Measurements from ENCODE around the gene SNX32.

Gene SNX32

GRCh38 chr11:65857853-65858680, 24.3 kb downstream of the SNX32 start, which contains the start of gene CFL1:
TSS of gene CFL1 (minus strand) at chr11:65858180. CDS start at chr11:65858099, 81 bp downstream.
- peak; percentile 99 for DNase-seq

DNA sequence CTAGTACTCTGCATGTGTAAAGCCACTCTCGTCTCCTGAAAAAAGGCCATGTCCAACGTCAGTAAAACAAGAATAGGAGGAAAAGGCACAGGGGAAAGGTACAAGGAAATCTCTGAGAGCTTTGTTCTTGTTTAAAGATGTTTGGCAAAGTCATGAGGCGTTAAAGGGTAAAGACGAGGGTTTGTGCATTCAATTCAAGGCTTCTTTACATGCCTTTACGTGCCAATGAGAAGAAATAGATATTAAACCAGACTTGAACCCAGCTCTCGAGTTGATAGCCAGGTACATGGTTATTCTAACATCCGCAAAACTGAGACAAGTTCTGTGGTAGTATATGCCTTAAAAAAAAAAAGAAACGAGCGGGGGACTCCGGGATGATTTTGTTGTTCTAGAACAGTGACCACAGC, 24.9 kb downstream of the SNX32 start:
- no peak for DNase-seq

- DNase-seq = peak; percentile 100
Measured at GRCh38 chr11:65859095-65859811, 25.5 kb downstream of the SNX32 start.

DNA sequence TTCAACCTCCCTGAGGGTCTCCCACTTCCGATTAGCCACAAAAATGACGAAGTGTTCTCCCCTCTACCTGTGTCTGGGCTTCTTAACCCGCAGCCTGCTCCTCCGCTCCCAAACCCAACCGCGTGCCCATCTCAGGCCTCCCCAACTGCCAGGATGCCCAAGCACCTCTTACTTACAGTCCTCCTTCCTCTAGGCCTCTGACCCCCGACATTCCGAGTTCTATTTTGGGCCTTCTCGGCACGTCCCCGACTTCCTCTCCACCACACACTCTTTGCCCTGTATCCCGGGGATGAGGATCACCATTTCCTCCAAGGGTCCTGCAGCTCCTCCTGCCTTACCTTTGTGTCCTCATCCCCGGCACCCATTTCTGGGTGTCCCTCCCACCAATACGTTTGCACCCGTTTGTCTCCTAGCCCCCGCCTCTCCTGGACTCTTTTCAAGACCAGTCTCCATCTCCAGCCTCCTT, 26.1 kb downstream of the SNX32 start:
- no peak for DNase-seq

DNA sequence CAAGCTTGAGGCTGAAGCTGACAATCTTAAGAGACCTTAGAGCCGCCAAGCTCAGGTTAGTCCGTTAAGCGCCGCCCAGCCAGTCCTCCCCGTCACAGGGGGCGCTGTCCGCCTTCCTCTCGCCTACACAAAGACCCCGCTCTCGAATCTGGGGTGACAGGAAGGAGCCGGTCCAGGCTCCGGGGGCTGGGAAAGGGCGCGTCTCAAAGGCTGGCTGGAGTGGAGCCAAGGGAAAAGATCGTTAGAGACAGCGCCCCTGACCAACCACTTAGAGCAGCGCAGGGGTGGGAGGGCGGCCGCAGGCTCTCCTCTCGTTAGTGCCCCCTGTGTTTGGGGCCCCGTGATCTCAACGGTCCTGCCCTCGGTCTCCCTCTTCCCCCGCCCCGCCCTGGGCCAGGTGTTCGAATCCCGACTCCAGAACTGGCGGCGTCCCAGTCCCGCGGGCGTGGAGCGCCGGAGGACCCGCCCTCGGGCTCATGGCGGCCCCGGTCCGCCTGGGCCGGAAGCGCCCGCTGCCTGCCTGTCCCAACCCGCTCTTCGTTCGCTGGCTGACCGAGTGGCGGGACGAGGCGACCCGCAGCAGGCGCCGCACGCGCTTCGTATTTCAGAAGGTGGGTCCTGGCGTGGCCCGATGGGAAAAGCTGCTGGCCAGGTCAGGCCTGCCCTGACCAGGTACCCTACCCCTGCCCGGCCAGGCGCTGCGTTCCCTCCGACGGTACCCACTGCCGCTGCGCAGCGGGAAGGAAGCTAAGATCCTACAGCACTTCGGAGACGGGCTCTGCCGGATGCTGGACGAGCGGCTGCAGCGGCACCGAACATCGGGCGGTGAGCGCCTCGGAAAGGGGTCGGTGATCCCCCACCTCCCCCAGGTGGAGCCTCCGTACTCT, 26.8 kb downstream of the SNX32 start, which contains the start of gene MUS81:
Gene MUS81 (plus strand): TSS at position 156 of the 887 bp plus-strand sequence. CDS start 321 bp downstream, at position 477.
- DNase-seq = peak; percentile 99

DNA sequence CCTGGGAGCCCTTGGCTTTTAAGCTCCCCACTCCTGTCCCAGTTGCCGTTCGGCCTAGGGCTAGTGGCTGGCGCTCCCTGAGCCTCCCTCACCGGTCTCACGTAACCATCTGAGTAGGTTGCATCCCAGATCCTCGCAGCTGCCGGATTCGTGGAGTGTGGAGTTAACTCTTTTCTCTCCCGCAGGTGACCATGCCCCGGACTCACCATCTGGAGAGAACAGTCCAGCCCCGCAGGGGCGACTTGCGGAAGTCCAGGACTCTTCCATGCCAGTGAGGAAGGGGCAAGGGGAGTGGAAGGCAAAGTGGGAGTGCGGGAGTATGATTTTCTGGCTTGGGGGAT, 27.4 kb downstream of the SNX32 start:
- no peak for DNase-seq

- no peak for DNase-seq
Measured at GRCh38 chr11:65861533-65862183, 27.9 kb downstream of the SNX32 start.

GRCh38 chr11:65862191-65862735, 28.5 kb downstream of the SNX32 start:
- no peak for DNase-seq

GRCh38 chr11:65862941-65863888, 29.5 kb downstream of the SNX32 start:
- no peak for DNase-seq

- DNase-seq = no peak
Measured at GRCh38 chr11:65863889-65864705, 30.3 kb downstream of the SNX32 start.

GRCh38 chr11:65864706-65865471, 31.1 kb downstream of the SNX32 start:
- DNase-seq = no peak

DNA sequence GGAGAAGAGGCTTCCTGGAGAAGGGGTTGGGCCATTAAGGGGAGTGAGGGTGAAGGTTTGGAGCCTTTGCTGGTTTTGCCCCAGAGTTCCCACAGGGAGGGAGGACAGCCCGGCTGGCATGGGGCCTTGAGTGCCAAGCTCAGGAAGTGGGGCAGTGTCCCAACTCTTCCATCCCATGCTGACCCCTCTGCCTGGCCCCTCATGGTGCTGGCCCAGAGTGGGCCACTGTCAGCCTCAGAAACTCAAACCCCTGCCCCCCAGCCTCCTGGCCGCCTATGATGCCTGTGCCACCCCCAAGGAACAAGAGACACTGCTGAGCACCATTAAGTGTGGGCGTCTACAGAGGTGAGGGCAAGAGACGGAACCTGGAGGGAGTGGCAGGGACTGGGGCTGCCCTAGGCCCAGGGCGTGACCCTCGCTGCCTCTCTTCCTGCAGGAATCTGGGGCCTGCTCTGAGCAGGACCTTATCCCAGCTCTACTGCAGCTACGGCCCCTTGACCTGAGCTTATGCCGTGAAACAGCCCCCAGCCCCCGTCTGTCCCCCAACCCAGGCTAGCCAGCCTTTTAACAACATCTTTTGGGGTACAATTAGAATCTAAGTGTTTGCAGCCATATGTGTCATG, 31.9 kb downstream of the SNX32 start:
- no peak for DNase-seq

DNA sequence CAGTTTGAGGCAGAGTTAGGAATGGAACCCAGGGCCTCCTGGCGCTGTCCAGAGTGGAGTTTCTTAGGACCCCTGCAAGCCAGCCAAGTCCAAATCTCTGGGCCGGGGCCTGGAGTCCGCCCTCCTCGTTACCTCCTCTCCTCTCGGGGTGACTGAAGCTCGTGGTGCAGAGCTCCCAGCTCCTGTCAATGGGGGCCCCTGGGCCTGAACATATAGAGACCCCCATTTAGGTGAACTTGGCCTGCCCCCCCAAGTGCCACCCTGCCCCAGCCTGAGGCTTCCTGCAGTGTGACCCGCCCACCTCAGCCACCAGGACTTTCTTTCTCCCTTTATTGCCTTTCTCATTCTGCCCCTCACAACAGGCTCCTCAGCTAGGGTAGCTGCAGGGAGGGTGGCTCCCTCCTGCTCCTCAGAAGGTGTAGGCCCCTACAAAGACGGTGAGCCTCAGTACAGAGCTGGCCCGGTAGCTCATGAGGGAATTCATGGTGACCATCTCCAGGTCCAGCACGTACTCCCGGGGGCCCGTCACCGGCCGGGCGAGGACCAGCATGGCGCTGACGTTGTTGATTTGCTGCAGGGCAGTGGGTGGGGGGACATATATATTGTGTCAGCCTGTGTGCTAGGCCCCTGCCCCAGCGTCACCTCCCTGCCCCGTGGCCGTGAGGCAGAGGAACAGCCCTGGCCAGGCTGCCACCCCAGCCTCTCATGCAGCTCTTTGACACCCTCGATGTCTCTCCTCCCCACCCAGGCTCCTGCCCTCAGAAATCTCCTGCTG, 32.9 kb downstream of the SNX32 start:
- no peak for DNase-seq

DNA sequence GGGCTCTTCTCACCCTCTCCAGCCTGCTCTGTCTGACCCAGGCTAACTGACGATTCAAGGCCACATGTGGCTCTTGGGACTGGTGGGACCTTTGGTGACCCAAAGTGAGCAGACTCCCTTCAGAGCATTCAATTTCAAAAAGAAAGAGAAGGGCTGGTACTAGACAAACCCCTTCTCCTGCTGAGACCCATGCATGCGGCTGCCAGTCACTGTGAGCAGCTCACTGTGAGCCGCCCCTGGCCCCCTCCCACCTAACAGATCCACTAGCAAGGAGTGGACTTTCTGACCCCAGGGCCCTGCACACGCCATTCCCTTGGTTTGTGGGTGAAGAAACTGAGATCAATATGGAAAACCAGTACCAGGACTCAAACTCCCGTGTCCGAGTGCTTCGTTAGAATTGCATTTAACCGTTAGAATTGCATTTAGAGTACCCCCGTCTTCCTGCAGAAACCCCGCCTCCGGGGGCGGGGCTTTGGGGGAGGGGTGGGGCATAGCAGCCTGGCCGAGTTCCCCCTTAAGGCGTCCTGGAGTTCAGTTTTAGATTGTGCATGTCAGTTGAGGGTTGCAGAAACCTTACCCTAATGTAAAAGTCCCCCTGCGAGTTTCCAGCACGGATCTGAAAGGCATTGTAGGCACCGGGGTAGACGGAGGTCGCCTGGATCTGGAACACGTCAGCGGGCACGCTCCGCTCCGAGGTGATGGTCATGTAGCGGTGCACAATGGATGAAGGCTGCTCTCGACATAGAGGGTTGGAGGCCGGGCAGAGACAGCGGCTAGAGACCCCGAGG, 33.7 kb downstream of the SNX32 start:
- DNase-seq = no peak

GRCh38 chr11:65868076-65868667, 34.4 kb downstream of the SNX32 start:
- DNase-seq = no peak

- DNase-seq = no peak
Measured at GRCh38 chr11:65868907-65869306, 35.1 kb downstream of the SNX32 start.

Data from fibroblast of skin of scalp (primary cell).